Anterior cingulate cortex (tissue), 58 donors: ENCODE data around the gene RTP3.

Source experiments
- DNase-seq, 58 donors: peaks; one replicate each; lab custom pipeline; 2025; lab: John Stamatoyannopoulos, UW

The RTP3 gene

GRCh38 chr3:46497556-46498265, at the start of gene RTP3:
Gene RTP3 (plus strand): TSS chr3:46497976. CDS start chr3:46498063, 87 bp downstream.
- no peak for DNase-seq

GRCh38 chr3:46448721-46449120, 49.1 kb upstream of the RTP3 start:
- DNase-seq, result no peak

DNA sequence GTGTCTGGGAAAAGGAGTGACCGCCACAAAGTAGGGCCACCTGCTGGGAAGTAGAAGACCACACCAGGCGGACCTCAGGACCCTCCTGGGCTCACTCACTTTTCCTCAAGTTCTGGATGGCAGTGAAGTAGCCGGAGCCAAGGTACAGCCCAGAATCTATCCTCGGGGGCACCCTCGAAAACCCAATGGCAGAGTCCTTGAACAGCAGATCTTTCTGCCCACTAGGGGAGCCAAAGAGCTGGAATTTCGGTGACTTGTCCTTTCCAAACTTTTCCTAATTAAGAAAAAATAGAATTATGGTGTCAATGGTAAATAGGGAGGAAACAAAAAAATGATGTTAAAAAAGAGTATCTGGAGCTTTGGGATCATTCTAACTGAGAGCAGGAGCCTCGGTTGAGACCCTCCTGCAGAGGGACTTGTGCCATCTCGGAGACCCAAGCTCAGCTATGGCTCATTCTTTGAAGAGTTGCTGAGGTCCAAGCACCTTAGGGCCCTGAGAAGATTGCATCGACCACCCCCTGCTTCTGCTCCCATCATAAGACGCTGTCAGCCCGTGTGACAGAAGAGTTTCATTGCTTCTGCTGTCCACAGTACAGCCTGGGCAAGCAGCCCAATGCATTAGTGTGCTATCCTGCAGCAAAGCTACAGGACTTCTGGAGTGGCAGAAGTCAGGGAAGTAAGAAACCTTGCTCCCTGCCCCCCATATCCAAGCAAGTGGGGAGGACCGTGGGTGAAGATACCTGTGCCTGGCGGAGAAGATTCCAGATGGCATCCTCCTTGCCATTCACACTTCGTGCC, 47.8 kb upstream of the RTP3 start:
- no peak for DNase-seq

GRCh38 chr3:46453526-46454208, 44.1 kb upstream of the RTP3 start:
- DNase-seq, result no peak

GRCh38 chr3:46454209-46454595, 43.6 kb upstream of the RTP3 start:
- no peak for DNase-seq

- no peak for DNase-seq
These were observed 43.2 kb upstream of the RTP3 start for GRCh38 chr3:46454606-46455005.

- DNase-seq, result no peak
These were observed 42.3 kb upstream of the RTP3 start for GRCh38 chr3:46455231-46456115.

DNA sequence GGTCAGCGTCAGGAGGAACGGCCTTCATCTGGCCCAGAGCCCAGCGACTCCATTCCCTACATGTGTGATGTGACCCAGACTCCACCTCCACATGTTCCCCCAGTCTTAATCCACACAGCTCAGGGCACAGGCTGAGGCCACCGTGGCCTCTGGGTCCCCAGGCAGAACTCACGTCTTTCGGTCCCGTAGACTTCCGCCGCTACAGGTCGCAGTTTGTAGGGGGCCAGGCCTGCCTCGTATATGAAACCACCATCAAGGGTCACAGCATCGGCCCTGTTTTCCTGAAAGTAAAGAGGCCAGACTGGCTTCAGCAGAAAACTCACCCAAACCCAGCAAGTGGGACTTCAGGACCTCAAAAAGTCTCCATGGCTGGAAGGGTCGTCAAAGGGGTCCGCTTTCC, 41.7 kb upstream of the RTP3 start:
- no peak for DNase-seq

DNA sequence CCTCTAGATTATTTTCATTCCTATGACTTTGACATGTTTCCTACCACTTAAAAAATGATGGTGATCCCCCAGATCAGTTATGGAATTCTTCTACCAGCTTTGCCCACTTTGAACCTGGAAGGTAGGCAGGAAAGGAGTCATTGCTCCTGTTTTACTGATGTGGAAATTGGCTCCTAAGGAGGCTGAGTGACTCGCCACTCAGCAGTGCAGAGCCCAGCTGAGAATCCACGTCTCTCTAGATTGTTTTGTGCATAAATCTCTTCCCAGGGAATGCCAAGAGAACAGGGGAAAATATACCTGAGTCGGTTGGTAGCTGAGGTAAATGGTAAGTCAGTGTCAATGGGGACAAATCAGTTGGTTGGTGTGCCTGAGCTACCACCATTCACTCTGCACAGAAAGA, 37.7 kb upstream of the RTP3 start:
- DNase-seq, result no peak

DNA sequence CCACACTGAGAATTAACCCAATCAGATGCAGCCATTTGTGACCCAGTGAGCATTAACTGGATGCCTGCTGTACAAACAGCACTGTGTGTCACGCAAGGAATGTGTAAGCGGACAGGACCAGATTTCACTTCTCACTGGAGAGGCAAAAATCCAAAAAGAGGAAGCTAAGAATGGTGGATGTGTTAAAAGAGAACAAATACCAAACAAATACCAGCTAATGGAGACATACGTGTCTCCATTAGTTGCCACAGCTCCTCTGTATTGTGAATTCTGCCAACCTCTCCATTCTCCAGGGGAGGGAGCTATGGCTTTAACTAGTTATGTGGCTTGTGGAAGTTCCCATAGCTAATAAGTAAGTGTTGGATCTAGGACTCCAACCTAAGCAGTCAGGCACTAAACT, 35.7 kb upstream of the RTP3 start:
- DNase-seq, result no peak

DNA sequence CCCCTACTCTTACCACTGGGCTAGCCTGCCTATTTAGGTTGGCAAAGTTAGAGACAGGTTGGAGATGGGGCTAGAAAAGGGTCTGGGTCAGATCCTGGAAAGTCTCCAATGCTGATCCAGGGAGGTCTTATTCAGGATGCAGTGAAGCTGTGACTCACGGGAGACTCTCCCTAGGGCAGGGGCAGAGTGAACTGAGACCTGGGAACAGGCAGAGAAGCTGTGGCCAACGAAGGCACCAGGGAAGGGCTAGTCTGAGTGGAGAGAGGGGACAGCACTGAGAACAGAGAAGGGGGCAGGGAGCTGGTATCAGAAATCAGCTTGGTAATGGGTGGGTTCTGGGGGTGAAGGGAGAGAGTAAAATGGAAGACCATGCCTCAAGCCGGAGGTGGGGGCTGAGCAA, 35.3 kb upstream of the RTP3 start:
- DNase-seq, result no peak

DNA sequence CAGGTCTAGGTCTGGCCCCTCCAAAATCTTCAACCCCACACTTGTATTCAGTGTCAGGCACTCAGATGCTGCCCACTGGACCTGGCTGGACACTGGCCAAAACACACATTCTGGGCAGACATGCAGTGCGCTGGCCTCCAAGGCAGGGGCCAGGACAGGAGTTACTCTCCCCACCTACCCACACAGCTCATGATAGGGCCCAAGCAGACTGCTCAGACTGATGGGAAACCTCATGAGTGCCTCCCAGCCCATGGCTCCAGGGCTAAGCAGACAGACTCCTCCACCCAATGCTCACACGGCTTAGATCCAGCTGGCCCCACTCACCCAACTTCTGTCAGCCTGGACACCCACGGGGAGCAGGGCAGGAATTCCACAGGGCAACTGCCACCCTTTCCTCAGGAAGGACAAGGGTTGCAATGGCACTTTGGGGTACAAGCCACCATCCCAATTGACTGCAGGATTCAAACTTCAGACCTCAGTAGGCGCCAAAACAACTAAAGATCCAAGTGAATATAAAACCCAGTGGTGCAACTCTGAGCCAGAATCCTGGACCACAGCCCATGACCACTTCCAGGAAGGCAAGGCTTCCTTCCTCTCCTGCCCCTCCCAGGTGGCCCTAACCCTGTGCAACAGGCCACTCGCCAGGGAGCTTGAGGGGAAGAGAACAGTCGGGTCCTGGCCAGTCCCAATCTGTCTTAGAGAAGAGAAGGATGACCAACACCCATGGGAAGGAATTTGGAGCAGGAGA, 34.5 kb upstream of the RTP3 start:
- DNase-seq, result no peak

GRCh38 chr3:46463868-46464241, 33.9 kb upstream of the RTP3 start:
- no peak for DNase-seq

GRCh38 chr3:46464326-46465195, 33.2 kb upstream of the RTP3 start, which contains the start of gene LTF:
Gene LTF (minus strand): TSS chr3:46464905. CDS start chr3:46464867, 38 bp downstream.
- DNase-seq, result no peak

GRCh38 chr3:46465196-46465520, 32.6 kb upstream of the RTP3 start:
- DNase-seq, result no peak

DNA sequence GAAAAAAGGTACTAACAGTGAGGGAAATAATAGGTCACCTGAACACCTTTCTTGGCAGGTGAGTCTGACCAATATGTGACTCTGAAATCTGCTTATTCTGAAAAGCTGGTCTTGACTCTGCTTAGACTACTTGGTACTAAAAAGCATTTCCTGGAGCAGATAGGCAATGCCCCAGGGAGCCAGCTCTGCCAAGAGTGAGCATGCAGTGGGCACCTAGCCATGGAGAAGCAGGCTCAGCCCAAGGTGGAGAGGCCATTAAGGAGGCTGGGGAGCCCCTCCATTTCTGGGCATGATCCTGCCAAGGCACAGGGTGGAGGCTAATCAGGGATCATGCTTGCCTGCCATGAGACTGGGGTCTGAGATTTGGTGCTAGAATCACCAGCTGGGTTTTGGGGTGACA, 31.5 kb upstream of the RTP3 start:
- DNase-seq, result no peak

DNA sequence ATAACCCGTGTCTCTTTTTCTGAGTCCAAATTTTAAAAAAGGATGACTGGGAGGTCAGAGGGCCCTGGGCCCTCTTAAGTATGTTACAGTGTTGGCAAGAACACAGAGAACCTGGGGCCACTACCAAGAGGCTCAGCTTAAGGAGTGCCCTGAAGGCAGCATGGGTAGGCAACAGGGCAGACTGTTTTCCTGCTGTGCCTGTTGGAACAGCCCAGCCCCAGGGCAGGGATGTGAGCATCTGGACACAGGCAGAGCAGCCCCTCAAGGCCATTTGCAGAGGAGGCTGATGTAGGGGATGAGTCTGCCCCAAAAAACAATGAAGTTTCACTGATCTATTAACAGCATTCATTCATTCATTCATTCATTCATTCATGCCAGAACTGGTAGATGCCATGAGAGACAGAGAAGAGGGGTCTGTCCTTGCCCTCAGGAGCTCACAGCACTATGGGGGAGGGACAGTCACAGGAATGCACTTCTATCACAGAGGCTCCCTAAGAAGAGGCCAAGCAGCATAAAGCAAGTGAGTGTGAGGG, 30.8 kb upstream of the RTP3 start:
- DNase-seq, result no peak

- no peak for DNase-seq
These were observed 30.2 kb upstream of the RTP3 start for GRCh38 chr3:46467562-46467961.
